ENCODE measurements around the gene PLEKHM1.

Gene PLEKHM1

GRCh38 chr17:45425984-45426413 is 64.5 kb downstream of the PLEKHM1 start:
- no peak overlapping the region; the same call in 1 of the 2 replicates for H3K27ac ChIP-seq (replicated peaks)
- DNase-seq (ENCODE audit: low read depth in 1 of 2, low spot score in 1 of 2) = no peak
- H3K4me3 ChIP-seq (replicated peaks; ENCODE audit: insufficient read depth, low read length) = no peak overlapping the region
- no peaks in the 10 kb centered on the region for H3K27me3 ChIP-seq (ENCODE audit: insufficient read depth, poor library complexity, severe bottlenecking)
- TF ChIP-seq CTCF (IDR thresholded peaks at IDR 0.05; ENCODE audit: insufficient read depth, low read length) = no peak
- no peak for TF ChIP-seq REST (IDR thresholded peaks at IDR 0.05; ENCODE audit: insufficient replicate concordance, low read depth)

GRCh38 chr17:45425125-45425983 is 65.2 kb downstream of the PLEKHM1 start:
- Histone ChIP-seq H3K4me3 (replicated peaks; ENCODE audit: insufficient read depth, low read length) (peak overlapping the region; percentile 34), H3K27me3 (ENCODE audit: insufficient read depth, poor library complexity, severe bottlenecking) (no peaks in the 10 kb centered on the region), H3K27ac (replicated peaks) (peak overlapping the region; percentile 58)
- DNase-seq (ENCODE audit: low read depth in 1 of 2, low spot score in 1 of 2) = peak; percentile 72 to 82
- TF ChIP-seq GABPA (IDR thresholded peaks at IDR 0.05; ENCODE audit: low read depth) = no peak
- TF ChIP-seq SPI1 (IDR thresholded peaks at IDR 0.05; ENCODE audit: borderline replicate concordance, low read depth) = no peak; the same call in 1 of the 2 replicates
- peak; percentile 33 for TF ChIP-seq CTCF (IDR thresholded peaks at IDR 0.05; ENCODE audit: insufficient read depth, low read length)
- no peak; the same call in 1 of the 2 replicates for TF ChIP-seq POLR2AphosphoS5 (IDR thresholded peaks at IDR 0.05; ENCODE audit: low read depth)

GRCh38 chr17:45424769-45425124 is 65.8 kb downstream of the PLEKHM1 start:
- TF ChIP-seq CTCF (IDR thresholded peaks at IDR 0.05; ENCODE audit: insufficient read depth, low read length) (no peak), SPI1 (IDR thresholded peaks at IDR 0.05; ENCODE audit: borderline replicate concordance, low read depth) (no peak)
- Histone ChIP-seq H3K4me3 (replicated peaks; ENCODE audit: insufficient read depth, low read length) (no peak overlapping the region), H3K27ac (replicated peaks) (peak overlapping the region; percentile 58; the same call in 1 of the 2 replicates), H3K27me3 (ENCODE audit: insufficient read depth, poor library complexity, severe bottlenecking) (no peaks in the 10 kb centered on the region)
- DNase-seq (ENCODE audit: low read depth in 1 of 2, low spot score in 1 of 2) = no peak

GRCh38 chr17:45423975-45424335 is 66.6 kb downstream of the PLEKHM1 start:
- Histone ChIP-seq H3K27me3 (ENCODE audit: insufficient read depth, poor library complexity, severe bottlenecking) (no peaks in the 10 kb centered on the region), H3K4me3 (replicated peaks; ENCODE audit: insufficient read depth, low read length) (no peak overlapping the region), H3K27ac (replicated peaks) (no peak overlapping the region)
- no peak for DNase-seq (ENCODE audit: low read depth in 1 of 2, low spot score in 1 of 2)
- TF ChIP-seq POLR2AphosphoS5 (IDR thresholded peaks at IDR 0.05; ENCODE audit: low read depth) = no peak
- no peak for TF ChIP-seq CTCF (IDR thresholded peaks at IDR 0.05; ENCODE audit: insufficient read depth, low read length)
- TF ChIP-seq GABPA (IDR thresholded peaks at IDR 0.05; ENCODE audit: low read depth) = no peak
- no peak for TF ChIP-seq REST (IDR thresholded peaks at IDR 0.05; ENCODE audit: insufficient replicate concordance, low read depth)
- no peak for TF ChIP-seq SPI1 (IDR thresholded peaks at IDR 0.05; ENCODE audit: borderline replicate concordance, low read depth)

All from HL-60 (cell line).